ENCODE measurements around the gene WFIKKN1. TPM values are rescaled to one million over a fixed set of nuclear protein-coding genes. Genes with fewer than 3 reads are reported as not detected.
A peak's percentile ranks its signal among the peaks of the same experiment; 100 is the strongest.

WFIKKN1 gene, protein sequence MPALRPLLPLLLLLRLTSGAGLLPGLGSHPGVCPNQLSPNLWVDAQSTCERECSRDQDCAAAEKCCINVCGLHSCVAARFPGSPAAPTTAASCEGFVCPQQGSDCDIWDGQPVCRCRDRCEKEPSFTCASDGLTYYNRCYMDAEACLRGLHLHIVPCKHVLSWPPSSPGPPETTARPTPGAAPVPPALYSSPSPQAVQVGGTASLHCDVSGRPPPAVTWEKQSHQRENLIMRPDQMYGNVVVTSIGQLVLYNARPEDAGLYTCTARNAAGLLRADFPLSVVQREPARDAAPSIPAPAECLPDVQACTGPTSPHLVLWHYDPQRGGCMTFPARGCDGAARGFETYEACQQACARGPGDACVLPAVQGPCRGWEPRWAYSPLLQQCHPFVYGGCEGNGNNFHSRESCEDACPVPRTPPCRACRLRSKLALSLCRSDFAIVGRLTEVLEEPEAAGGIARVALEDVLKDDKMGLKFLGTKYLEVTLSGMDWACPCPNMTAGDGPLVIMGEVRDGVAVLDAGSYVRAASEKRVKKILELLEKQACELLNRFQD
- total RNA-seq: 0.35 TPM in 1 of 2 replicates, not detected in the other

DNA sequence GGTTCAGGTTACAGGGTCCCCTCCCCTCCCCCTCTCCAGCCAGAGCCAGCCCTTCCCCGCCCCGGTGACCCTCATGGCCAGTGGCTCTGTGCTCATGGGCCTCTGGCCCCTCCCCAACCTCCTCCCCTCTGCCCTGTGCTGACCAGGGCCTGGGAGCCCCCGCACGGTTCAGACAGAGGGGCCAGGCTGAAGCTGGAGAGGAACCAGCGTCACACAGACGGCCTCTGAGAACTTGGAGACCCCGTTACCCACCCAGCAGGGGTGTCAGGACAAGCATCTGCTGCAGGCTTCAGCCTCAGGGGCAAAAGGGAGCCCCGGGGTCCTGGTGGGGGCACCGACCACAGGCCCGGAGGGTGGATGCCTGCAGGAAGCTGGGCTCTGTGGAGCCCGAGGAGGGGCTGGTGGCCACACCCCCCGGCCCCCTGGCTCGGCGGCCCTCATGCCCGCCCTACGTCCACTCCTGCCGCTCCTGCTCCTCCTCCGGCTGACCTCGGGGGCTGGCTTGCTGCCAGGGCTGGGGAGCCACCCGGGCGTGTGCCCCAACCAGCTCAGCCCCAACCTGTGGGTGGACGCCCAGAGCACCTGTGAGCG is at the start of gene WFIKKN1:
Gene WFIKKN1 (plus strand): TSS at position 171 of the 591 bp plus-strand sequence. CDS start 269 bp downstream, at position 440.
- DNase-seq (ENCODE audit: low read depth): no peak

DNA sequence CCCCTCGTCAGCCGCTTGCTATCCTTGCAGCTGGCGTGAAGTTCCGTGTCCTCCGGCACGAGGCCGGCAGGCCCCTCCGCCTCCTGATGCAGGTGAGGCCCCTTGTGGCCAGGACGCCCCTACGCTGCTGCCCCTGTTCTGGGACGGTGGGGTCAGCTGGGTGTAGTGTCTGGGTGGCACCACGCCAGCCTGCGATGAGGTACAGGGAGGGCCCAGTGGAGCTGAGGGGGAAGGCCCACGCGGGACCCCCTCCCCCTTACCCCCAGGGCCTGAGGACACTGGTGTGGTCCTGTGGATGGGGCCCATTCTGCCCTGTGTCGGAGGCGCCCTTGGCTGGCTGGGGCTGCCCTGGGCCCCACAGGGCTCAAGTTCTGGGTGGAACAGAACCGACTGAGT is 48.6 kb upstream of the WFIKKN1 start:
- no peak for DNase-seq (ENCODE audit: low read depth)

DNA sequence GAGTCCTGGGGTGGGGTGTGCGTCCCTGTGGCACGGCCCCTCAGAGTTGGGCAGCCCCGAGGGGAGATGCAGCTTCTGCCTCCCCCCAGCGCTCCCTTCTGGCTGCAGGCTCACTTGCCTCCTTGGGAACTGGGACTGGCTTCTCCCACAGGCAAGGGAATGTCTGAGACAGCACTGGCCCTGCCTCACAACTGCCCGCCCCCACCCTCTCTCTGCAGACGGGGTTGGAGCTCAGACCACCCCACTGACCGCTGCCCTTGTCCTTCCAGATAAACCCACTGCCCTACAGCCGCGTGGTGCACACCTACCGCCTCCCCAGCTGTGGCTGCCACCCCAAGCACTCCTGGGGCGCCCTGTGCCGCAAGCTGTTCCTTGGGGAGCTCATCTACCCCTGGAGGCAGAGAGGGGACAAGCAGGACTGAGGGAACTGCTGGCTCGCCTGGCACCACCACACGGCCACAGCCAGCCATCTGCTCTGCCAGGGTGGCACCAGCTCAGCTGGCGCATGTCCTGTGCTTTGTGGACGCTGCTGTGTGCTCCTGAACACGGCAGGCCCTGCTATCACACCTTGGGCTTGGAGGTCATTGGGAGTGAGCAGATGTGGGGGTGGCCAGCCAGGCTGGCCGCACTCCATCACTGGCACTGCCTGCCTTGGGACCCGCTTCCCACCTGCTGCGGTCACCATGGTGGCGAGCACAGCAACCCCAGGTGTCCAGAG is 48.0 kb upstream of the WFIKKN1 start:
- no peak for DNase-seq (ENCODE audit: low read depth)

DNA sequence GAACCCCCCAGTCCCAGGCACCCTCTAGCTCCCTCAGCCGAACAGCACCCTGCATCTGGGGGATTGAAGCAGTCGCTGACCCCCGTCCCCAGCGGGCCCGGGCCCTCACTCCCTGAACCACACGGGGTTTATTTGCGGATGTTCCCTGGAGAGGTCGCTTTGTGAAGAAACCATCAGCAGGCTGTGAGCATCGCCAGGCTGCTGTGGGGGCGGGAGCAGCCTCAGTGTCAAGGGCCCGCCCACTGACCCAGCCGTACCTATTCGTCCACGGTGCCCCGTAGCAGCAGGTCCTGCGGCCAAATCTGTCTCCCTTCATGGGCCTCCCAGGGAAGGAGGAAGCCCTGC is 47.3 kb upstream of the WFIKKN1 start:
- no peak for DNase-seq (ENCODE audit: low read depth)

DNA sequence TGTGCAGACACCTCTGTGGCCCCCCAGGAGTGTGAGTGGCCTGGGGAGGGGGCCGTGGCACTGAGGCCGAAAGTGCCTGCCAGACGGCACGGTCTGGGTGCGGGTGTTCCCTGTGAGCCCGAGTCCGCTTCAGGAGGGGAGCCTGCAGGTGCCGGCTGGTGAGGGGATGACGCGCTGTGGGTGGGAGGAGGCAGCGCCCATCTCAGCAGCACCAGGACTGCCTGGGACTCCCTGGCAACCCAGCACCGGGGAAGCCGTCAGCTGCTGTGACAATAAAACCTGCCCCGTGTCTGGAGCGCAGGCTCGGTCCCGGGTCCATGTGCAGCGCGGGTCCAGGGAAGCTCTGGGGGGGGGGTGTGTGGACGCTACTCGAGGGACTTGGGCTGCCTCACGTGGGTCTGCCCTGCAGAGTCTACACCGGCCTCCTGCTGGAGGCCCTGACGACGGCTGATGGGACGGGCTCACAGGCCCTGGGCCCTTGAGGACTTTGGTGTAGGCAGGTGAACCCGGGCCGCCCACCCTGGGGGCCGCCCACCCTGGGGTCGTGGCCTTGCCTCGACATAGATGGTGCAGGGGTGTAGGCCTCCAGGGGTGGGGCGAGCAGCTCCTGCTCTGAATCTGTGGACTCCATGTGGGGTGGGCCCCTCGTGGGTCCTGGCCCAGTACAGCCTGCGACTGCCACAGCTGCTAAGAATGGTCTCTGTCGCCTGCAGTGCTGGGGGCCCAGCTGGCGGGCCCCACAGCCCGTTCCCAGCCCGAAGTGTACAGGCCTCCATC is 46.8 kb upstream of the WFIKKN1 start:
- no peak for DNase-seq (ENCODE audit: low read depth)

DNA sequence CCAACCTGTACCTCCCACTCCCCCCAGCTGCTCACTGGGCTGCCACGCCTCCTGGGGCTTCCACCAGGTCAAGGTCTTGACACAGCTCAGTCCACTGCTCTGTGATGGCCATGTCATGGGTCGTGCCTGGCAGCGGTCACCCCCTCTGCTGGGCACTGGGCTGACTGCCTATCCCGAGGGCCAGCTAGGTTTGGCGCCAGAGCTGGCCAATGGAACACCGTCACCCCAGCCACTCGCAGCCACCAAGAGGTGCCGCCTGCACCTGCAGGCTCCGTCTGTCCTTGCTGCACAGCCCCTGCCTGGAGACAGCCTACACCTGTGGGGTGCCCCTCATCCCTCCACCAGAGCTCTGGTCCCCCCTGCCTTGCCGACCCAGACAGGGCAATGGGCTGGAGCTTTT is 45.4 kb upstream of the WFIKKN1 start:
- DNase-seq (ENCODE audit: low read depth): no peak

DNA sequence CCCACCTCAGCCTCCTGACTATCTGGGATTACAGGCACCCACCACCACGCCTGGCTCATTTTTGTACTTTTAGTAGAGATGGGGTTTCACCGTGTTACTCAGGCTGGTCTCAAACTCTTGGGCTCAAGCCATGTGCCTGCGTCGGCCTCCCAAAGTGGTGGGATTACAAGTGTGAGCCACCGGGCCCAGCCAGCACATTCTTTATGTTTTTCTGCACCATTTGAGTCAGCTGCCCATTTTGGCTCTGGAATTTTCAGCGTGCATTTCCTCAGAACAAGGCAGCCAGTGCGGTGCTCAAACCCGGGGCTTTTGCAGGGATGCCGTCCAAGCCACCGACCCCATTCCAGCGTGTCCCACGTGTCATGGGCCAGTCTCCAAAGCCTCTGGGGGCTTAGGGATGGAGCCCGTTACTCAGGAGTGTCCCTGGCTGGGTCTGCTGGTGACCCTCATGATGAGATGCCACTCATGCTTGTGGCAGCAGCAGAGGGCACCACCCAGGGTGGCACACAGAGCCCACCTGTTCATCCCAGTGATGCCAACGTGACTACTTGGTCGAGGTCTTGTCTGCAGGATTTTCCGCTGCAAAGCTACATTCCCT is 44.6 kb upstream of the WFIKKN1 start:
- DNase-seq (ENCODE audit: low read depth): no peak

DNA sequence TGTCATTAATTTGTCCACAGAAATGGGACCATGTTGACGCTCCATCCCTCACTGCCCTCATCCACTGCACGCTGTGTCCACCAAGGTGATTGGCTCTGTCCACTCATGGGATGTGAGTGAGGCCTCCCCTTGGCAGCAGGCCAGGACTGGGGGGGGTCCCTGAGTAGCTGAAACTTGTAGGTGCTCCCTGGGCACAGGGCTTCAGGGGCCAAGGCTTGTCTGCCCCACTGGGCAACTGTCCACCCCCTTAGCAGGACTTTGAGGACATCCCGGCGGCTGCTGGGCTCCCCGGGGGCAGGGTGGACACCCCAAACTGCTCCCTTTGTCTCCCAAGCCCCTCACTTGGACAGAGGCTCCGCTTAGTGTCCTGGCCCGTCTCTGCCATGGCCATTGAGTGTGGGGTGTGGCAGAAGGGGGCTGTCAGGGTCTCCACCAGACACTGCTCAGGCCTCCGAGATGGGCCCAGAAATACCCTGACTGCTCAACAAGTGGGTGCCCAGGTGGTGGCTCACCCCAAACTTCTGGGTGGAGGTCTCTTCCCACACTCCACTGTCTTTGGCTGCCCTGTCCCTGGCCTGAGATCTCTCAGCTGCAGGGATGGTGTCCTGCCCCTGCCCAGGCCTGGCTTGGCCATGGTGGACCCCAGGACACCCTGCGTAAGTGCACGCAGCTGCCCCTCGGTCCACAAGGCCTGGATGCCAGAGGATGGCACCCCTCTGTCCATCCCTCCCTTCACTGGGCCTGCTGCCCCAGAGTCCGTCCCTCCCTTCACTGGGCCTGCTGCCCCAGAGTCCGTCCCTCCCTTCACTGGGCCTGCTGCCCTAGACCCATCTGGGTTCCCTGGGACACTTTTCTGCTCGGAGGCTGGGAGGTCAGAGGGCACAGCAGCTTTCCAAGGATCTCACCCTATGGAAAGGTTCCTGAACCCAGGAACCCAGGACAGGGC is 43.9 kb upstream of the WFIKKN1 start:
- no peak for DNase-seq (ENCODE audit: low read depth)

DNA sequence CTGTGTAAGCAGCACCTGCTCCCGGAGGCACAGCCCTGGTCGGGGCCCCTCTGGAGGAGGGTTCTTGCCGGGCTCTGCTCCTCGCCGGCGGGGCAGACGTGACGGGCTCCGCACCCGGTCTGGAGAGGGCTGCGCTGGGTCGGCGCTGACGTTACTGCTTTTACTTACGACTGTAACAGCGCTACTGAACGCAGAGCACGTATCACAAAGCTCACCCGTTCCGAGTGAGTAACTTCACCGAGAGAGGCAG is 42.2 kb upstream of the WFIKKN1 start:
- peak; percentile 56 for DNase-seq (ENCODE audit: low read depth)

DNA sequence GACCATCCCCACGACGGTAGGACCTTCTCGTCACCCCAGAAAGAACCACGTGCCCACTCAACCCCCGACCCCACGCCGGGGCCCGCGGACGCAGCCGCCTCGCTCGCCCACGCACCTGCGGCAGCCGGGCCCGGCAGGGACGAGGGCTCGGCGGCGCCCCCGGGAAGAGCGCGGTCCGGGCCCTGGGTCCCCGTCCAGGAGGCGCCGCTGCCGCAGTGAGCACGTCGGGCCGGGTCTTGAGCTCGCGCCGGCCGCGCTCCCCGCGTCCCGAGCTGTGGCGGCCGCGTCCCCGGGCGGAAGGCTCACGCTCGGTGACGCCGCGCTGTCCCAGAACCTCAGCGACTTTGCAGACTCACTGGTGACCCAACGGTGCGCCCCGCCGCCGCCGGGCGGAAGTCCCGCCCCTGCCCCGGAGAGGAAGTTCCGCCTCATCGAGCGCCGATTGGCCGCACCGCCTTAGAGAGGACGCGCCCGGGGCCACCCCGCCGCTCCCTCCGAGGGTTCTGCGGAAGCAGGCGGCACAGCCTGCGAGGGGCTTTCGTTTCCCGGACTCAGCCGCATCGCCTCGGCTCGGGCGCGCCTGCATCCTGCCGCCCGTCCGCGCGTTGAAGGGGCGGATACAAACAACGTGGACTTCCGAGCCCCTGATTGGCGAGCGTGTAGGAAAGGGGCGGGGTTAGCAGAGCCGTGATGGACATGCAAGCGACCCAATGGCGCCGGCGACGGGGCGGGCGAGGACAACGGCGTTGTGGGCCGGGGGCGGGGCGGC is 41.7 kb upstream of the WFIKKN1 start:
- peak; percentile 78 for DNase-seq (ENCODE audit: low read depth)

DNA sequence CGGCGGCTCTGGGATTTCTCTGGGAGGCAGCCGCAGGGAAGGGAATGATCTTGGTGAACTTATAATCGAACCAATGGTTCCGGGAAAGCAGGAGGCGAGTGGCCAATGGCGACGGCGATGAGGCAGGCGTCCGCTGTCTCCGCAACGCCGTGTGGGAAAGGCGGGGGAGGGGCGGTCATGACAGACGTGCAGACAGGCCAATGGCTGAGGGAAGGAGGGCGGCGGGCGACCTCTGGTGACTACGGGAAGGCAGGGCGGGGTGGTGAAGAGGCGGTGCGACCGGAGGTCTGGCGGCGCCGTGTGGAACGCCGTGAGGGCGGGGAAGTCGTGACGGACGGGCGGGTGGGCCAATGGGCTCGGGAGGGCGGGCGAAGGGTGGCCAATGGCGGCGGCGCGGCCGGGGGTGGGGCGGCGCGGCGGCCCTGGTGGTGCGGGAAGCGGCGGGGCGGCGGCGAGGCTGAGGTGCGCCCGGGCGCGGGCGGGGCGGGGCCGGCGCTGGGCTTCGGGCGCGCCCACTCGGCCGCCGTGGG is 41.1 kb upstream of the WFIKKN1 start, which contains the start of gene RAB40C:
Gene RAB40C (plus strand): TSS at position 409 of the 530 bp plus-strand sequence. CDS start 226 bp downstream, outside the sequence.
- DNase-seq (ENCODE audit: low read depth): peak; percentile 87

DNA sequence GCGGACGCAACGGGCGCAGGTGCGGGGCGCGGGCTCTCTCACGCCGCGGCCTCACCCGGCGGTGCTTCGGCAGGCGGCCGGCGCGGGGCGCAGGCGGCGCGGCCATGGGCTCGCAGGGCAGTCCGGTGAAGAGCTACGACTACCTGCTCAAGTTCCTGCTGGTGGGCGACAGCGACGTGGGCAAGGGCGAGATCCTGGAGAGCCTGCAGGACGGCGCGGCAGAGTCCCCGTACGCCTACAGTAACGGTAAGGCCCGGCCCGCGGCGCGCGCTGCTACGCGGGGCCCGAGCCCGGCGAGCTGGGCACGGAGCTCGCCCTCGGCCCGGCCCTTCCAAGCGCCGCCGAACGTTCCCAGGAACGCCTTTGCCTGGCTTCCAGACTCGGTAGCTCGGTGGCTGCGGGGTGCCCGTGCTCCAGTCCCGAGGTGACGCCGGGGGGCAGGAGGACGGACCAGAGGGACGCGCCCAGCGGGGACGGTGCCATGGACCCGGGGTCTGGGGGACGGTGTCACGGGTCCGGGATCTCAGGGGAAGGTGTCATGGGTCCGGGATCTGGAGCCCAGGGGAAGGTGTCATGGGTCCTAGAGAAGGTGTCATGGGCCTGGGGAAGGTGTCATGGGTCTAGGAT is 40.5 kb upstream of the WFIKKN1 start:
- no peak for DNase-seq (ENCODE audit: low read depth)

DNA sequence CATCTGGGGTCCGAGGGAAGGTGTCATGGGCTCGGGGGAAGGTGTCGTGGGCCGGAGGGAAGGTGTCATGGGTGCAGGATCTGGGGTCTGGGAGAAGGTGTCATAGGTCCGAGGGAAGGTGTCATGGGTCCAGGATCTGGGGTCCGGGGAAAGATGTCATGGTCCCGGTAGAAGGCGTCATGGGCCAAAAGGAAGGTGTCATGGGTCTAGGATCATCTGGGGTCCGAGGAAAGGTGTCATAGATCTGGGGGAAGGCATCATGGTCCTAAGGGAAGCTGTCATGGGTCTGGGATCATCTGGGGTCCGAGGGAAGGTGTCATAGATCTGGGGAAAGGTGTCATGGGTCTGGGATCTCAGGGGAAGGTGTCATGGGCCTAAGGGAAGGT is 40.0 kb upstream of the WFIKKN1 start:
- no peak for DNase-seq (ENCODE audit: low read depth)

DNA sequence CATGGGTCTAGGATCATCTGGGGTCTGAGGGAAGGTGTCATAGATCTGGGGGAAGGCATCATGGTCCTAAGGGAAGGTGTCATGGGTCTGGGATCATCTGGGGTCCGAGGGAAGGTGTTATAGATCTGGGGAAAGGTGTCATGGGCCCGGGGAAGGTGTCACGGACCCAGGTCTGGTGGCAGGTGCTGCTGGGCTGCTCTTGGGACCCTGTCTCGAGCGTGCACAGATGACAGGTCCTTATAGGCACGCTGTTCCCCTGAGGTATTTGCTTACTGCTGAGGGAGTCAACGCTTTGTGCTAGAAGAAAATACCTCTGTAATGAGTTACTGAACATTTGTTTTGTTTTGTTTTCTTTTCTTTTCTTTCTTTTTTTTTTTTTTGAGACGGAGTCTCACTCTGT is 39.6 kb upstream of the WFIKKN1 start:
- no peak for DNase-seq (ENCODE audit: low read depth)

DNA sequence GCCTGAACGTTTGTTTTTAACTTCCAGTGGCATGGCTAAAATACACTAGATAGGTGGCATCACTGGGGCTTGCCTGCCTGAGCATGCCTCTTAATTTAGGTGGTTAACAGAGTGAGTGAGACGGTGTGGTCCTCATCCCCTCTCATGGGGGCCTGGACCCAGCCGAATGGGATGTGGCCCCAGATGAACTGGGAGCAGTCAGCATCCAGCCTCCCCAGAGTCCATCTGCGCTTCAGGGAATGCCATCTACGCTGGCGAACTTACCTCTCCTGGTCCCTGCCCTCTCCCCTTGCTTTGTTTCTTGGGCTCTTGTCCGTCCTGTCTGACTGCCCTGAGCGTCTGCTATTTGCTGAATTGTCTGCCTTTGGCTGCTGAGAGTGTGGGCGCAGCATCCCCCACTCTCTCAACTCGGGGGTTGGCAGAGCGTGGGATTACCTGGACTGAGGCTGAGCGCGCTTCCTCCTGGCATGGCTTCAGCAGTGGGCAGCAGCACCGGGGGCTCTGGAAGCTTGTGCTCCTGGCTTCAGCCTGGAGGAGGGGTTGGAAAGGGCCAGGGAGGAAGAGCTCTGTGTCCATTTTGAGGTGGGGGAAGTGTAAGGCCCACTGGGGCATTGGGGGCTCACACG is 38.8 kb upstream of the WFIKKN1 start:
- no peak for DNase-seq (ENCODE audit: low read depth)

DNA sequence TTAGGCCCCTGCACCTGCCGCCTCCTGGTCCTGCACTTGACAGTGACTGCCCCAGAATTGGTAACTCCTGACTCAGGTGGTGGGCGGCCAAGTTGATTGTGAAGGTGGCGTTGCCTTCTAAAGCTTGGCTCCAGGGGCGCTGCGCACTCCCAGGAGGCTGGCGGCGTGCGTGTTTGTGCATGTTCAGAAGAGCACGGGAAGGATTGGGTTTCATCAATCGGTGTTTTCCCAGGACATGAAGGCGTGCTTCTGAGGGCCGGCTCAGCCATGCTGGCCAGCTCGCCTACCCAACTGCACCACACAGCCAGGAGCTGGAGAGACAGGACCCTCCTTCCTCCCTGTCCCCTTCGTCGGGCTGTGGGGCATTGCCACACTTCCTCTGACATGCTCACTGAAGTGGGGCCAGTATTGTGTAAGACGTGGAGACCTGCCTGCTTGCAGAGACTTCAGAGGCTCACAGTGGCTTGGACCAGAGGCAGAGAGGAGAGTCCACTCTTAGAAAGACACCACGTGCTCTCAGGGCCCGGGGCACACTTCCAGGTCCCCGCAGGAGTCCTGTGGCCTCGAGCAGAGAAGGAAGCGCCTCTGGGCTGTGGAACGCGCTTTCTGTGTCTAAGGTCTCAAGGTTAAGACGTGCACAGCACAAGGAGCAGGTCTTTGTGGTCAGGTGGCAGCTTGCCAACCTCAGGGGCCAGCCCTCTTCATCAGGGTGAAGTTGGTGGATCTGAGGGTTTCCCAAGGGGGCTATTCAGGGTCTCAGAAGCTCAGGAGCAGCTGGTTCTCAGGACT is 38.1 kb upstream of the WFIKKN1 start:
- DNase-seq (ENCODE audit: low read depth): peak; percentile 72

DNA sequence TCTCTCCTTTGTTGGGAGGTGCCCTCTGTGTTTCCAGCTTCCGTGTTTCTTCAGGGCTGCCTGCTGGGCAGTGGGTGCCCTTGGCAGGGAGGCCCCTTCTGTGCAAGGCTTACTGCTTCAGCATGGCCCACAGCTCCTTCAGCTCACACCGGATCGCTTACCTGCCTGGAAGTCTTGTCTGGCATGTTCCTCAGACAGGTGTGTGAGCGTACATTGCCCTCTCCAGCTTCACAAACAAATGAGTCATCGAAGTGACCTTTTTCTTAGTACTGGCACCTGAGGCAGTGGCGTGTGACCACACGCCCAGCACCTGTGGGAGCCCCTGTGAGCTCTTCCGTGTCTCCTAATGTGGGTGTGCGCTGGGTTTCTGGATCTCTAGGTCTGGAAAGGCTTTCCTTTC is 37.4 kb upstream of the WFIKKN1 start:
- DNase-seq (ENCODE audit: low read depth): peak; percentile 68

DNA sequence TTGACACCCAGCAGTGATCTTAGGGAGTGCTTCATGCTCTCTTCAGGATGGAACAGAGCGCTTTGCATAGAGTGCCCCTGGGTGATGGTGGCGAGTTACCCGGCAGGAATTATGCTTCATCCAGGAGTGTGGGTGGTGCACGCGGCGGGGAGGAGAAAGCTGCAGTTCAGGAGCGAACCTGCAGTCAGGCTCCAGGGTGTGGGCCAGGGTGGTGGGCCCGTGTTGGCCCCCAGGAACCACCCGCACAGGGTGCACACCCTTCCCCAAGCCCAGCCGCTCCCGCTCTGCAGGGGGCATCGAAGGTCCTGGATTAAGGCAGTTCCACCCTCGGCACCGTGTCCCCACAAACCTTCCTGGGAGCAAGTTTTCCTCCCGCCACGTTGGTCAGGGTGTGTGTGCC is 37.0 kb upstream of the WFIKKN1 start:
- DNase-seq (ENCODE audit: low read depth): no peak

All from renal cortical epithelial cell (primary cell).